HL-60 (cell line): Measurements from ENCODE around the gene HDAC7.

ENCODE experiments used
- DNase-seq, 2 experiments: peaks; one replicate each; pipeline ENCODE4 v3.0.0-alpha.2; 2010 to 2020; ENCODE audit warnings: low read depth in 1 of 2, low spot score in 1 of 2
- H3K27ac ChIP-seq: fragments of 250-450 bp; sonication (Bioruptor Pico); replicated peaks from 2 replicates; pipeline ENCODE4 v1.5.1; 2020; ENCODE audit warnings: mild to moderate bottlenecking, moderate library complexity
- H3K27me3 ChIP-seq: fragments of 250-450 bp; sonication (Bioruptor Pico); 2 replicates; pipeline ENCODE4 v1.5.1; 2021; ENCODE audit warnings: mild to moderate bottlenecking, moderate library complexity; ENCODE audit not compliant: insufficient read depth, poor library complexity, severe bottlenecking
- H3K4me3 ChIP-seq: replicated peaks from 2 replicates; pipeline ENCODE4 v1.5.1; 2011; ENCODE audit warnings: mild to moderate bottlenecking, control low read depth, low read length; ENCODE audit not compliant: insufficient read depth
- CTCF ChIP-seq: IDR thresholded peaks from one replicate; pipeline ENCODE4 v1.5.1; 2011; ENCODE audit warnings: low read length, control low read depth, inconsistent platforms; ENCODE audit not compliant: insufficient read depth
- GABPA ChIP-seq: IDR thresholded peaks from 2 replicates; pipeline ENCODE4 v1.6.1; 2012; ENCODE audit warnings: low read depth
- POLR2AphosphoS5 ChIP-seq: IDR thresholded peaks from 2 replicates; pipeline ENCODE4 v1.6.1; 2012; ENCODE audit warnings: low read depth
- REST ChIP-seq: IDR thresholded peaks from 2 replicates; pipeline ENCODE4 v1.6.1; 2012; ENCODE audit warnings: low read depth; ENCODE audit not compliant: insufficient replicate concordance
- SPI1 ChIP-seq: IDR thresholded peaks from 2 replicates; pipeline ENCODE4 v1.6.1; 2012; ENCODE audit warnings: low read depth, mild to moderate bottlenecking, borderline replicate concordance

The HDAC7 gene

GRCh38 chr12:47840571-47840970, 20.9 kb upstream of the HDAC7 start:
- TF ChIP-seq SPI1 (no peak), REST (no peak), GABPA (no peak), CTCF (no peak), POLR2AphosphoS5 (no peak)
- no peak overlapping the region for H3K4me3 ChIP-seq
- no peaks in the 10 kb centered on the region for H3K27me3 ChIP-seq
- no peak for DNase-seq
- no peak overlapping the region for H3K27ac ChIP-seq

- no peaks in the 10 kb centered on the region for H3K27me3 ChIP-seq
- DNase-seq = no peak
- TF ChIP-seq REST = no peak
- TF ChIP-seq GABPA = no peak
- no peak for TF ChIP-seq CTCF
- TF ChIP-seq SPI1 = no peak
- no peak for TF ChIP-seq POLR2AphosphoS5
- no peak overlapping the region for H3K27ac ChIP-seq
- H3K4me3 ChIP-seq = no peak overlapping the region
Observed at GRCh38 chr12:47839214-47839876, 19.6 kb upstream of the HDAC7 start.

- no peak for TF ChIP-seq SPI1
- TF ChIP-seq REST = no peak
- TF ChIP-seq CTCF = peak; percentile 14
- Histone ChIP-seq H3K27me3 (no peaks in the 10 kb centered on the region), H3K4me3 (no peak overlapping the region), H3K27ac (no peak overlapping the region)
- peak in 1 of 2 experiments; percentile 24 for DNase-seq
Observed at GRCh38 chr12:47838286-47838931, 18.7 kb upstream of the HDAC7 start.
